ENCODE results near the gene IL1RL2. TPM values are rescaled to one million over a fixed set of nuclear protein-coding genes. Genes with fewer than 3 reads are reported as not detected.

IL1RL2 gene
- total and polyA plus RNA-seq, 2 experiments from 2014 or later: 2.0 to 2.3 TPM

- Histone ChIP-seq H3K4me3 (no peak overlapping the region), H3K36me3 (ENCODE audit: low read depth) (no peaks in the 10 kb centered on the region), H4K20me1 (ENCODE audit: insufficient read depth) (no peaks in the 10 kb centered on the region), H3K27ac (no peak overlapping the region), H3K4me2 (ENCODE audit: unreplicated experiment) (no peak overlapping the region), H3K9me3 (ENCODE audit: low read depth) (no peaks in the 10 kb centered on the region), H3K79me2 (ENCODE audit: insufficient read depth) (no peaks in the 10 kb centered on the region), H3K9me2 (ENCODE audit: insufficient read depth) (no peaks in the 10 kb centered on the region), H3K4me1 (ENCODE audit: insufficient read depth) (no peaks in the 10 kb centered on the region), H3K27me3 (replicated peaks; ENCODE audit: insufficient read depth) (peaks cover 32% of the 10 kb centered on the region), H2AFZ (no peak overlapping the region), H3F3A (ENCODE audit: insufficient read depth) (no peaks in the 10 kb centered on the region), H3K9ac (no peak overlapping the region)
- TF ChIP-seq EZH2 (IDR thresholded peaks at IDR 0.05; ENCODE audit: insufficient read depth, poor library complexity, severe bottlenecking) (no peak), EZH2phosphoT487 (IDR thresholded peaks at IDR 0.05; ENCODE audit: insufficient read depth, low read depth) (no peak)
- DNase-seq: no peak
- in situ Hi-C loops (cut with MboI): no loop called here
- WGBS, 2 experiments (ENCODE audit: low coverage in 1 of 2, low lambda C conversion rate in 2 of 2, missing lambda C conversion rate in 2 of 2): 88 to 100% methylated on average over 1 of the region's 1 CpG
Measured at GRCh38 chr2:102277202-102277700, 90.4 kb downstream of the IL1RL2 start.

- Histone ChIP-seq H3K4me3 (no peak overlapping the region), H3K9me2 (ENCODE audit: insufficient read depth) (no peaks in the 10 kb centered on the region), H3K79me2 (ENCODE audit: insufficient read depth) (no peaks in the 10 kb centered on the region), H3K9ac (no peak overlapping the region), H3K4me2 (ENCODE audit: unreplicated experiment) (no peak overlapping the region), H3F3A (ENCODE audit: insufficient read depth) (peaks cover 5% of the 10 kb centered on the region), H3K36me3 (ENCODE audit: low read depth) (no peaks in the 10 kb centered on the region), H3K9me3 (ENCODE audit: low read depth) (no peaks in the 10 kb centered on the region), H3K27ac (no peak overlapping the region), H4K20me1 (ENCODE audit: insufficient read depth) (no peaks in the 10 kb centered on the region), H3K4me1 (ENCODE audit: insufficient read depth) (peaks cover 9% of the 10 kb centered on the region), H3K27me3 (replicated peaks; ENCODE audit: insufficient read depth) (peaks cover 24% of the 10 kb centered on the region), H2AFZ (no peak overlapping the region)
- peak; percentile 4 for DNase-seq
- TF ChIP-seq EZH2 (IDR thresholded peaks at IDR 0.05; ENCODE audit: insufficient read depth, poor library complexity, severe bottlenecking) (no peak), EZH2phosphoT487 (IDR thresholded peaks at IDR 0.05; ENCODE audit: insufficient read depth, low read depth) (no peak)
- in situ Hi-C loops (cut with MboI): no loop called here
- 92% methylated on average over 3 of the region's 3 CpGs for WGBS, 2 experiments (ENCODE audit: low coverage in 1 of 2, low lambda C conversion rate in 2 of 2, missing lambda C conversion rate in 2 of 2)
Measured at GRCh38 chr2:102278720-102279390, 92.0 kb downstream of the IL1RL2 start.

GRCh38 chr2:102279391-102279735 is 92.5 kb downstream of the IL1RL2 start:
- Histone ChIP-seq H3K4me2 (ENCODE audit: unreplicated experiment) (no peak overlapping the region), H3F3A (ENCODE audit: insufficient read depth) (peaks cover 9% of the 10 kb centered on the region), H3K9me3 (ENCODE audit: low read depth) (no peaks in the 10 kb centered on the region), H3K79me2 (ENCODE audit: insufficient read depth) (no peaks in the 10 kb centered on the region), H4K20me1 (ENCODE audit: insufficient read depth) (no peaks in the 10 kb centered on the region), H3K9ac (no peak overlapping the region), H2AFZ (no peak overlapping the region), H3K4me1 (ENCODE audit: insufficient read depth) (peaks cover 13% of the 10 kb centered on the region), H3K4me3 (no peak overlapping the region), H3K27ac (no peak overlapping the region), H3K36me3 (ENCODE audit: low read depth) (no peaks in the 10 kb centered on the region), H3K27me3 (replicated peaks; ENCODE audit: insufficient read depth) (peaks cover 24% of the 10 kb centered on the region), H3K9me2 (ENCODE audit: insufficient read depth) (peaks cover 2% of the 10 kb centered on the region; the same call in 1 of the 2 replicates)
- in situ Hi-C loops (cut with MboI): no loop called here
- WGBS, 2 experiments (ENCODE audit: low coverage in 1 of 2, low lambda C conversion rate in 2 of 2, missing lambda C conversion rate in 2 of 2): 13 to 33% methylated on average over 1 of the region's 1 CpG
- TF ChIP-seq EZH2 (IDR thresholded peaks at IDR 0.05; ENCODE audit: insufficient read depth, poor library complexity, severe bottlenecking) (no peak), EZH2phosphoT487 (IDR thresholded peaks at IDR 0.05; ENCODE audit: insufficient read depth, low read depth) (no peak)
- no peak for DNase-seq

GRCh38 chr2:102282678-102283091 is 95.9 kb downstream of the IL1RL2 start:
- Histone ChIP-seq H3K4me3 (no peak overlapping the region), H3F3A (ENCODE audit: insufficient read depth) (peaks cover 9% of the 10 kb centered on the region), H3K4me2 (ENCODE audit: unreplicated experiment) (no peak overlapping the region), H2AFZ (no peak overlapping the region), H3K36me3 (ENCODE audit: low read depth) (no peaks in the 10 kb centered on the region), H3K27ac (no peak overlapping the region), H3K27me3 (replicated peaks; ENCODE audit: insufficient read depth) (peaks cover 6% of the 10 kb centered on the region; the same call in 1 of the 2 replicates), H3K79me2 (ENCODE audit: insufficient read depth) (no peaks in the 10 kb centered on the region), H3K9me3 (ENCODE audit: low read depth) (no peaks in the 10 kb centered on the region), H3K9ac (no peak overlapping the region), H4K20me1 (ENCODE audit: insufficient read depth) (no peaks in the 10 kb centered on the region), H3K4me1 (ENCODE audit: insufficient read depth) (peaks cover 13% of the 10 kb centered on the region), H3K9me2 (ENCODE audit: insufficient read depth) (peaks cover 7% of the 10 kb centered on the region; the same call in 1 of the 2 replicates)
- in situ Hi-C loops (cut with MboI): no loop called here
- DNase-seq: peak; percentile 45
- WGBS, 2 experiments (ENCODE audit: low coverage in 1 of 2, low lambda C conversion rate in 2 of 2, missing lambda C conversion rate in 2 of 2): 6 to 13% methylated on average over 2 of the region's 2 CpGs
- TF ChIP-seq EZH2 (IDR thresholded peaks at IDR 0.05; ENCODE audit: insufficient read depth, poor library complexity, severe bottlenecking) (no peak), EZH2phosphoT487 (IDR thresholded peaks at IDR 0.05; ENCODE audit: insufficient read depth, low read depth) (no peak)

Data from GM23248 (cell line).